Measurements from ENCODE around the gene SENP1. TPM values are rescaled to one million over a fixed set of nuclear protein-coding genes. Genes with fewer than 3 reads are reported as not detected.
A peak's percentile ranks its signal among the peaks of the same experiment; 100 is the strongest.

SENP1 gene
- total RNA-seq, 4 donors from 2014 or later: 24.1 to 43.9 (median 32.4) TPM

DNA sequence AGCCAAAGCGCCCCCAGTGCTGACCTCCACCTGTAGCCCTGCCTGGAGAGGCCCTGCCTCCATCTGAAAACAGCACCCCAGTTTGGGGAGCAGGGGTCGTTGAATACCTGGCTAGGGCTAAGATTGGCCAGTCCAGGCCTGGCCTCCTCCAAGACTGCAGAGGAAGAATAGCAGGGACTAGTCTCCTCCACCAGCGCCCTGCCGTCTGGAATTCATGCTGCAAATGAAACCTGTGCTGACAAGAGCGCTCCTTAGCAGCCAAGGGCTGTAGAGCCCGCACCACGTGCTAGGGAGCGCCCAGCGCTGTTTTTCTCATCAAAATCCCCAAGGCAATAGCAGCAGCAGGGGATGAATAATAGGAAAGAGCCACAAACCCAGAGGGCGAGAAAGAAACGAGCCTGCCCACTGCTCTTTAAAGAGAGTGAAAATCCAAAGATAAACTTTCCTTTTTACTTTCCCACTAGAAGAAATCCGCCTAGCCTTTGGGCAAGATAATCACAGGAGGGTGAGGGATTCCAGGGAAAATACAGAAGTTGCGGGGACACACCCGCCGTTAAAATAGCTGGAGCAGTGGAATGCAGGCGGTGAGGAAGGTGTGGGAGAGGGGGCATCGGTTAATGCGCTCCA lies 104.9 kb downstream of the SENP1 start:
- Histone ChIP-seq H3K27ac (peak overlapping the region in 1 of 2 donors; percentile 41), H3K4me3 (peak overlapping the region; percentile 37 to 38), H3K4me1 (peaks cover 4 to 20% of the 10 kb centered on the region in 2 donors), H3K27me3 (peaks cover 11 to 15% of the 10 kb centered on the region in 2 donors), H3K36me3 (no peaks in the 10 kb centered on the region), H3K9me3 (no peaks in the 10 kb centered on the region)
- intact Hi-C loops (cut with DNase I; ENCODE audit: low total_unique reads): no loop called here
- DNase-seq: no peak
- TF ChIP-seq POLR2A (IDR thresholded peaks at IDR 0.05): no peak
- TF ChIP-seq, protein P1, sequence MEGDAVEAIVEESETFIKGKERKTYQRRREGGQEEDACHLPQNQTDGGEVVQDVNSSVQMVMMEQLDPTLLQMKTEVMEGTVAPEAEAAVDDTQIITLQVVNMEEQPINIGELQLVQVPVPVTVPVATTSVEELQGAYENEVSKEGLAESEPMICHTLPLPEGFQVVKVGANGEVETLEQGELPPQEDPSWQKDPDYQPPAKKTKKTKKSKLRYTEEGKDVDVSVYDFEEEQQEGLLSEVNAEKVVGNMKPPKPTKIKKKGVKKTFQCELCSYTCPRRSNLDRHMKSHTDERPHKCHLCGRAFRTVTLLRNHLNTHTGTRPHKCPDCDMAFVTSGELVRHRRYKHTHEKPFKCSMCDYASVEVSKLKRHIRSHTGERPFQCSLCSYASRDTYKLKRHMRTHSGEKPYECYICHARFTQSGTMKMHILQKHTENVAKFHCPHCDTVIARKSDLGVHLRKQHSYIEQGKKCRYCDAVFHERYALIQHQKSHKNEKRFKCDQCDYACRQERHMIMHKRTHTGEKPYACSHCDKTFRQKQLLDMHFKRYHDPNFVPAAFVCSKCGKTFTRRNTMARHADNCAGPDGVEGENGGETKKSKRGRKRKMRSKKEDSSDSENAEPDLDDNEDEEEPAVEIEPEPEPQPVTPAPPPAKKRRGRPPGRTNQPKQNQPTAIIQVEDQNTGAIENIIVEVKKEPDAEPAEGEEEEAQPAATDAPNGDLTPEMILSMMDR (IDR thresholded peaks at IDR 0.05): no peak

DNA sequence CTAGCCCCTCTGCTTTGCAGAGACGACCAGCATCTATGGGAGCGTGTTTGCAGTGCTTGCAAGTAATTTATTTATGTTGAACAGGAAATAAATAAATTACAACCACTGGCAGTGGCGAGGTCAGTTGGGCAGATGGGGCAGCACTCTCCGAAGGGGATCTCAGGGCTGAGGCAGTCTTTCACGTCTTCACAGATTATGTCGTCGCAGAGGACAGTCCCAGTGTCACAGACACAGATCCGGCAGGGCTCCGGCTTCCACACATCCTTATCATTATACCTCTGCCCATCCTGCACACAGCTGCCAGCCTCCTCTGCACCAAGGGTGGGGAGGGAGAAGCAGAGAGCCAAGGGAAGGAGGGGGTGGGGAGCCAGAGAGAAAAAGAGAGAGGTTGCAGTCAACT lies 106.1 kb downstream of the SENP1 start:
- Histone ChIP-seq H3K4me1 (peaks cover 4 to 19% of the 10 kb centered on the region in 2 donors), H3K9me3 (no peaks in the 10 kb centered on the region), H3K4me3 (no peak overlapping the region), H3K36me3 (no peaks in the 10 kb centered on the region), H3K27ac (no peak overlapping the region), H3K27me3 (peaks cover 6 to 9% of the 10 kb centered on the region in 2 donors)
- no peak for TF ChIP-seq POLR2A (IDR thresholded peaks at IDR 0.05)
- TF ChIP-seq, protein P1 (IDR thresholded peaks at IDR 0.05): no peak
- no peak for DNase-seq
- intact Hi-C loops (cut with DNase I; ENCODE audit: low total_unique reads): no loop called here

DNA sequence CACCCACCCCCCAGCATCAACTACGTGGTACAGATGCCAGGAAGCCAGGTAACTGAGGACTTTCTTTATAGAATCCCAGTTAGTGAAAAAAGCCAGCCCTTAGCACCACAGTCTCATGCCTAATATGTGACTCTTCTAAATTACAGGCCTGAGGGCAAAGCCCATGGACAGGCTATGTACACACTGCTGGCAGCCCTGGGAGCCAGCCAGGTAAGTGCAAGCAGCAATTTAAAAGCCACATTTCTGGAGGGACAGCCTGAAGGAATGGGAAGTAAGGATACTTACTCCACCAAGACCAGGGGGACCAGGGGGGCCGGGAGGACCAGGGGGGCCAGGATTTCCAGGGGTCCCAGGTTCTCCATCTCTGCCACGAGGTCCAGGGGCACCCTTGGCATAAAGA lies 108.6 kb downstream of the SENP1 start:
- intact Hi-C loops (cut with DNase I; ENCODE audit: low total_unique reads): no loop called here
- Histone ChIP-seq H3K27me3 (no peaks in the 10 kb centered on the region), H3K9me3 (no peaks in the 10 kb centered on the region), H3K4me3 (no peak overlapping the region), H3K27ac (no peak overlapping the region), H3K4me1 (peaks cover 0 to 3% of the 10 kb centered on the region in 2 donors), H3K36me3 (no peaks in the 10 kb centered on the region)
- TF ChIP-seq, protein P1 (IDR thresholded peaks at IDR 0.05): no peak
- no peak for TF ChIP-seq POLR2A (IDR thresholded peaks at IDR 0.05)
- no peak for DNase-seq

DNA sequence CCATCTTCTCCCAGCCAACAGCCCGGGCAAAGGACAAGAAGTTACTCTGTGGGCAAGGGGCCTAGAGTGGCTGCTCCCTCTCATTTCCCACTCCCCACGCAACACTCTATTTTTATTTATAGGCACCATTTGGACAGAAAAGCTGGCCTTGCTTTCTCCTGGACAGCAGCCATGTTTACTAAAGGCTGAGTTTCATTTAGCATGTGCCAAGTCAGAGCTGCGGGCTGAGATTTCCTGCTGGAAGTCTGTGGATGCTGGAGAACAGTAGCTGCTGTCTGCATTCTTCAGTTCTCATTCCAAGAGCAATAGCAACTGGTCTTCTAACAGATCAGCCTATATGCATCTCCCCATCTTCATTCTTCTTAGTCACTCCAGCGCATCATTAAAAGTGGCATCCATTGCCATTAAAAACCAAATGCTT lies 109.9 kb downstream of the SENP1 start:
- Histone ChIP-seq H3K27ac (no peak overlapping the region), H3K27me3 (no peaks in the 10 kb centered on the region), H3K36me3 (no peaks in the 10 kb centered on the region), H3K4me3 (no peak overlapping the region), H3K9me3 (no peaks in the 10 kb centered on the region), H3K4me1 (no peaks in the 10 kb centered on the region)
- TF ChIP-seq, protein P1 (IDR thresholded peaks at IDR 0.05): no peak
- no peak for TF ChIP-seq POLR2A (IDR thresholded peaks at IDR 0.05)
- intact Hi-C loops (cut with DNase I; ENCODE audit: low total_unique reads): no loop called here
- DNase-seq: no peak

DNA sequence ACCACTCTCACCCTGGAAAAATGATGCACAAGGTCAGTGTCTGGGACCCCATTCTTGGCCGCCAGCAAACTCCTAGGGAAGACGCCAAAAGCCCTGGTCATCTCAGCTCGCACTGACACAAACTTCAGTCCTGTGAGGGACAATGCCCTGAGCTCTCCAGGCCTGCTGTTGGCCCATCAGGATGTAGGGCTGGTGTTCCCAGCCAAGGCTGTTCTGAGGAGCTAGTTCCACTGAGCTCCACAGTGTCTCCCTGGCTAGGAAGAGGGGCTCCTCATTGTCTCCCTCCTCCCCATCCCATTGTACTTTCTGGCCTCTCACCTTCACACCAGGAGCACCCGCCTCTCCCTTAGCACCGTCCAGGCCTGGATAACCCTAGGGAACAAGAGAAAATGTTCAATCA lies 112.4 kb downstream of the SENP1 start:
- Histone ChIP-seq H3K36me3 (no peaks in the 10 kb centered on the region), H3K4me1 (no peaks in the 10 kb centered on the region), H3K9me3 (no peaks in the 10 kb centered on the region), H3K27ac (no peak overlapping the region), H3K27me3 (no peaks in the 10 kb centered on the region), H3K4me3 (no peak overlapping the region)
- no peak for DNase-seq
- intact Hi-C loops (cut with DNase I; ENCODE audit: low total_unique reads): no loop called here
- TF ChIP-seq POLR2A (IDR thresholded peaks at IDR 0.05): no peak
- TF ChIP-seq, protein P1 (IDR thresholded peaks at IDR 0.05): no peak

Small RNAs within 50 kb of the gene (microRNA-seq; reads per million reads assigned to microRNA genes)
- not detected for gene MIR6505 (ENCODE audit: borderline microRNAs expressed, borderline replicate concordance)

Small RNAs within 50 kb of the gene (small RNA-seq; reads per million reads assigned to genes)
- gene MIR6505 (not detected), gene RNU6-1203P (not detected)

Other genes with a start within 250 kb of the SENP1 start
- gene VDR, start 201.1 kb downstream of the SENP1 start, total RNA-seq: 1 to 10 TPM in 1 of 4 donors, under 1 TPM in 3; 0.26 to 2.0 (median 0.49) TPM
- 100 to 1,000 TPM in 1 of 4 donors, 10 to 100 TPM in 3; 54.9 to 157 (median 77.6) TPM for gene TMEM106C, start 142.5 kb downstream of the SENP1 start, total RNA-seq
- 1 to 10 TPM in 1 of 4 donors, under 1 TPM in 1, not detected in 2; 0.15 to 1.9 TPM for gene COL2A1, start 101.6 kb downstream of the SENP1 start, total RNA-seq
- 100 to 1,000 TPM in 1 of 4 donors, 10 to 100 TPM in 3; 30.9 to 150 (median 70.8) TPM for gene PFKM, start 13.3 kb upstream of the SENP1 start, total RNA-seq
- gene ASB8, start 51.4 kb upstream of the SENP1 start, total RNA-seq: 10 to 100 TPM; 22.3 to 50.9 (median 32.5) TPM
- 1 to 10 TPM in 3 of 4 donors, not detected in 1; 2.4 to 9.1 (median 2.7) TPM for gene CCDC184, start 77.6 kb upstream of the SENP1 start, total RNA-seq
- gene OR10AD1, start 97.2 kb upstream of the SENP1 start, total RNA-seq: not detected
- 10 to 100 TPM; 28.7 to 71.5 (median 39.9) TPM for gene ZNF641, start 244.8 kb upstream of the SENP1 start, total RNA-seq

Measured in uterus (tissue), 4 donors.